SK-N-DZ (cell line): Measurements from ENCODE around the gene VAT1. TPM values are rescaled to one million over a fixed set of nuclear protein-coding genes. Genes with fewer than 3 reads are reported as not detected.
"Not testable (repeated sequence)": the region's sequence is repeated elsewhere in the genome, so short reads cannot be mapped to it uniquely, and the experiment has no call there.

Source experiments
- DNase-seq: peaks from one replicate; pipeline ENCODE4 v3.0.0-alpha.2; 2015; ENCODE audit warnings: low spot score
- polyA plus RNA-seq, 2 experiments: library from polyadenylated mRNA; depleted of rRNA; stranded (reverse); fragments of >200 nt; gene quantifications; 2 replicates each; pipeline ENCODE4 v1.2.3, GENCODE V29; 2014

Gene VAT1
- polyA plus RNA-seq (2014; cell fraction: cytosol; rRNA removed): 96.5 and 119 TPM in 2 replicates
- polyA plus RNA-seq (2014; cell fraction: nucleus; rRNA removed): 46.0 and 48.2 TPM in 2 replicates

DNA sequence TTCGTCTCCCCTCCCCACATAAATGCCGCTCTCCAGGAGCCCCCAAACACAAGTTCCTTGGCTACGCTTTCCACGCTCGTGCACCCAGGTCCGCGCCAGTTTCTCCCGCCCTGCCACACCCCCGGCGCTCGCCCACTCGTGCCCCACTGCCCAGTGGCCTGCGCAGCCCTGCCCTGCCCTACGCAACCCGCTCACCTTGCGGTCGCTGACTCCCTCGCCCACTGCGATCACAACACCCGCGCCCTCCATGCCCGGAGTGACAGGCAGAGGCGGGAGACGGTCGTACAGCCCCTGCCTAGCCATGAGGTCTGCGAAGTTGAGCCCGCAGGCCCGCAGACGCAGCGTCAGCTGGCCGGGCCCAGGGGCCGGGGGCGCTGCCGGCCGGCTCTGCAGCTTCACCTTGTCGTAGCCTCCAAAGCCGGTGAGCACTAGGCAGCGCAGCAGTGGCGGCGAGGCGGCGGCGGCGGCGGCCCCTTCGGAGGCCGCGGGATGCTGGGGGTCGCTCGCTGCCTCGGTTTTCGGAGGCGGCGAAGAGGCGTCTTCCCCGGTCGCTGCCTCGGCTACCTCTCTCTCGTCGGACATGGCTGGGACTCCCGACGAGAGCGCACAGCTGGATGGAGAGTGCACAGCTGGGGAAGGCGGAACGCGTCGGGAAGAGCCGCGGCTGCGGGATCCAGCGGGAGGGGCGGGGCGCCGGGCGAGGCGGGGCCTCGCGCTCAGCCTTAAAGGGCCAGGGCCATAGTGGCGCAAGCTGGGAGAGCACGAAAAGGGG lies at the start of gene VAT1:
VAT1 (minus strand) TSS at position 645 of the 772 bp plus-strand sequence; CDS start at position 582, 63 bp downstream.
- peak; percentile 82 for DNase-seq

DNA sequence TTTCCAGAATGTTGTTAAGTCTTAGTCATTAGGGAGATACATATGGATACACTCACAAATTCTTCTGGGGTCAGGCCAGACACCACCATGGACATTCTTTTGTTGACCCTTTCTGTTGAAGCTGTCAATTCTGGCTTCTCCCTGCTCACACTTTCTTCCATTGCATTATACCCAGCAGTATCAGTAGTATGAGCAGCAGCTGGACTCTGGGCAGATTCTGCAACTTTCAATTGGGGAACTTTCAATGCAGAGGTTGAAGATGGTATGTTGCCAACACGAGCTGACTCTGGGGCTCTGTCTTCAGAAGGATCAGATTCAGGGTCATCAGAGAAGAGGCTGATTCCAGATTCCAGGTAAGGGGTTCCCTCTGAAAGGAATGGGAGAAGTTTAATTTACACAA lies 48.7 kb upstream of the VAT1 start:
- DNase-seq: no peak

DNA sequence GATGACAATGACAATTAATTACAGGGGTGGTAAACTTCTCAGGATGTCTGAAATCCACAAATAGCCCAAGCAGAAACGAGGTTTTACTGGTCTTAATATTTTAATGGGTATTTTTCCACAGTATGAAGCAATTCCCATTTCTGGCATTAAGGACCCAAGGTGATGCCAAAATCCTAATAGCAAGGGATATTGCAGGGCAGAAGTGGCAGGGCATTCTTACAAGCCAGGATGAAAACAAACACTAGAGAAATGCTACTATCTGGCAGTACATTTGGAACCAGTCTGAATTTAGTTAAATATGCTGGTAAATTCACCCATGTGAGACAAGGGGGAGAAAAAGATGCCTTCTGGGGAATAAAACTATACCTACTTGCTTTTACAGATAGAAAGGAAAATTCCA lies 48.1 kb upstream of the VAT1 start:
- DNase-seq: no peak

DNA sequence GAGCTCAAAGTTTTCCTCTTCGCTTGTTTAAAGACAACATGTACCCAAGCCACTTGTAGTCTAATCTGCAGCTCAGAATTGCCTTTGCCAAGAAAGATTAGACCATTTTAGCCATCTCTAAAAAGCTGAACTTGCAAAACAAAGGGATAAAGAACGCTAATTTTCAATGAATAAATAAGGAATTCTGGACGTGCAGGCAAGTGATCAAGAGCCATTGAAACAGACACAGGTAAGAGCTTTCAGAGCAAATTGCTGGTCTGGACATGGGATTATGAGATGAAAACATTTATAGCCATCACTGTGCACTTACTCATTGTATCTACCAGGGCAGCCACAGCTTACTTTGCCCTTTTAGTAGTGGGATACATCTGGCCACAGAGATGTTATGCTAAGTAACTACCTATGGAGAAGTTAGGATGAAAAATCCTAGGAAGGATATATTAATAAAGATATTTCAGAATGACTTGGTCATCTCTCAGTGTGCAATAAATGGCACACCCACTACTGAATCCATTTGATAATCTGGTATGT lies 47.2 kb upstream of the VAT1 start:
- DNase-seq: no peak

DNA sequence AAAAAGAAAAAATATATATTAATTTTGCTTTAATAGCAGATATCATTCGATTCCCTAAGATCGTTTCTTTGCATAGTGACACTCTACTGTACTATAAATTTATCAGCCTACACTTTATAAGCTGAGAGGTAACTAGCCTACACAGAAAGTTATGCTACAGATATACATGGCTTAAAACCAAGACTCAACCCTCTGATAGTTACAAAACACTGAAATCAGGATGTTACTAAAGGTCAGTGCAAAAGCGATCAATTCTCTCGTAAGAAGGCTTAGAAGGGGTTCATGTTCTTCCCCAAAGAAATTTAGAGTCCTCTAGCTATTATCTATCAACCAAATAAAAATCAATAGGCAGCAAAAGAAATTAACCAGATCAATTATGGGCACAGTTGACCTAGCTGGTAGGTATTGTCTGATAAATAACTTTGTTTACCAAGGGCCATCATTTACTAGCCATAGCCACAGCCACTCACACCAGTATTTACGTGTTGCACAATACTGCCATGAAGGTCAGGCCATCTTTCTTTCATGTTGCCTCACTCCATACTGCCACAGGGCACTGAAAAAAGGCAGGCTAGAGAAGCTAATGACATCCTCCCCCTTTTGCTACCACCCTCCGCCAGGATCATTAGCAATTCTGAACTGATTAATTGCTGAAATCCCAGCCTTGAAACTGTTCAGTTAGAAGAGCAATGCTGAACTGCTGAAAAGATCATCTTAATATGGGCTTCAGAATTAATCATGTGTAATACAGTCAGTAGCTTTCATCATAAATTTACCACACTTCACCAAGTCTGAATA lies 46.6 kb upstream of the VAT1 start:
- no peak for DNase-seq

DNA sequence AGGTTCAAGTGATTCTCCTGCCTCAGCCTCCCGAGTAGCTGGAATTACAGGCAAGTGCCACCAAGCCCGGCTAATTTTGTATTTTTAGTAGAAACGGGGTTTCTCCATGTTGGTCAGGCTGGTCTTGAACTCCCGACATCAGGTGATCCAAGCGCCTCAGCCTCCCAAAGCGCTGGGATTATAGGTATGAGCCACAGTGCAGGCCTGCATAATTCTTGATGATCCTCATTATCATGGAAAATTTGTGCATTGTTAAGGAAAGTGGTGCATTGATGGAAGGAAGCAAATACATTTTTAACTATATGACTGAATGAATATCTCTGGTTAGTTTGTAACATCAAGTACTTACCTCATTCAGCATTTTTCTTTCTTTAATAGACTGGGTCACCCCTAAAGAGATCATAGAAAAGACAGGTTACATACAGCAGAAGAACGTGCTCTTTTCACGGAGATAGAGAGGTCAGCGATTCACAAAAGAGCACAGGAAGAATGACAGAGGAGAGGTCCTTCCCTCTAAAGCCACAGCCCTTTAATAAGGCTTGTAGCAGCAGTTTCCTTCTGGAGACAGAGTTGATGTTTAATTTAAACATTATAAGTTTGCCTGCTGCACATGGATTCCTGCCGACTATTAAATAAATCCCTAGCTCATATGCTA lies 40.9 kb upstream of the VAT1 start:
- no peak for DNase-seq

DNA sequence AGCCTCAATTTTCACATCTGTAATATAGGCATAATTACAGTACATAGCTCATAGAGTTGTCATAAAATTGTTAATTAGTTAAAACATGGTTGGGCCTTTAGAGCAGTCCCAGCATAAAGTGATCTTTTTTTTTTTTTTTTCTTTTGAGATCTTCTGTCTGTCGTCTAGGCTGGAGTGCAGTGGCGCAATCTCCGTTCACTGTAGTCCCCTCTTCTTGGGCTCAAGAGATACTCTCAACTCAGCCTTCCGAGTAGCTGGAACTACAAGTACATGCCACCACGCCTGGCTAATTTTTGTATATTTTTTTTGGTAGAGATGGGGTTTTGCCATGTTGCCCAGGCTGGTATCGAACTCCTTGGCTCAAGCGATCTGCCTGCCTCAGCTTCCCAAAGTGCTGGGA lies 33.9 kb upstream of the VAT1 start:
- DNase-seq: no peak

DNA sequence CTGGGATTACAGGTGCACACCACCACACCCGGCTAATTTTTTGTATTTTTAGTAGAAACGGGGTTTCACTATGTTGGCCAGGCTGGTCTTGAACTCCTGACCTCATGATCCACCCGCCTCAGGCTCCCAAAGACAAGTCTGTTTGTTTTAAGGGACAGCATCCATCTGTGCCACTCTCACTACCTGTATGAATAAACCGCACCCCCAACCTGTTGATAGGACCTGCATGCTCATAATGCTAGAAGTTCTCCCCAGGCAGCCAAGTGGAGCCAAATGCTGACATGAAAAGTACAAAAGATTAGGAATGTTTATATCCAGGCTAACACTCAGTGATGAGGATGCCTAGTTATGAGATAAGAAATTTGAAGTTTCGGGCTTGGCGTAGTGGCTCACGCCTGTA lies 30.8 kb upstream of the VAT1 start:
- DNase-seq: not testable (repeated sequence)

DNA sequence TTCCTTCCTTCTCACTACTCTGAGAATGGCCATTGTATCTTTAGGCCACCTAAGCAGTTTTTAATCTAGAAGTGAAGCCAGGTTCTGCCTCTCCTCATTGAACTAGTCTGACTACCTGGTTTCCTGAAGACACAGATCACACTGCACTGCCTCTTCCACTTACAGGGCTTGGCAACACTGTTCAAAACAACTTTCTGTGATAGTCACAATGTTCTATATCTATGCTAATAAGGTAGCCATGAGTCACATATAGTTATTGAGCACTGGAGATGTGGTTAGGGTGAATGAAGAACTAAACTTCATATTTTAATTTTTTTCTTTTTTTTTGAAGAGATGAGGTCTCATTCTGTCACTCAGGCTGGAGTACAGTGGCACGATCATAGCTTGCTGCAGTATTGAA lies 29.8 kb upstream of the VAT1 start:
- no peak for DNase-seq

DNA sequence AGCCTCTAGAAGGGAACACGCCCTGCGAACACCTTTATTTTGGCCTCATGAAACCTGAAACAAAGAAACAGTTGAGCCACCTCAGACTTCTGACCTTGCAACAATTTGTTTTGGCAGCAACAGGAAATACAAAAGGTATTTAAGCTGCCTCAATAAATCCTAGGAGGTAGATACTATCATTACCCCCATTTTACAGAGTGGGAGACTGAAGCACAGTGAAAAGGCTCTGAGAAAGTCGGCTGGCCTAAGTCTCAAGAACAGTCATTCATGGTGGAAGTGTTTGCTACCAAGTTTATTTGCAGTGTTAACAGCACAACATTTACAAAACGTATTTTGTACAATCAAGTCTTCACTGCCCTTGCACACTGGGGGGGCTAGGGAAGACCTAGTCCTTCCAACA lies 21.8 kb upstream of the VAT1 start:
- DNase-seq: no peak

DNA sequence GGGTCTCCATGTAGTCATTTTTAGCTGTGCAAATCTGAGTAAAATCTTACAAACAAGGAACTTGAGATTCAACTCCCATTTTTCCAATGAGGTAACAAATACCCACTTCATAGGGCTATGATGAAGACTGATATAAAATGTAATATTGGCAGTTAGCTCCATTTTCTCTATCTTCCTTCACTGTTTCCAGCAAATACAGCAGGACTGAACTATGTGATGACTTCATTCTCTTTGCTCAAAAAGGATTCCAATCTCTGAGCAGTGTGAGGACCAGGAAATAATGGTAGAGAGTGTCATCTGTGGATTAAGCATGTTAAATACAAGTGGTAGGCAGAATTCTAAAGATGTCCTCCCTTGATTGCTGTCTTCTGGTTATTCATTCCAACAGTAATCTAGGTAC lies 21.1 kb upstream of the VAT1 start:
- no peak for DNase-seq

DNA sequence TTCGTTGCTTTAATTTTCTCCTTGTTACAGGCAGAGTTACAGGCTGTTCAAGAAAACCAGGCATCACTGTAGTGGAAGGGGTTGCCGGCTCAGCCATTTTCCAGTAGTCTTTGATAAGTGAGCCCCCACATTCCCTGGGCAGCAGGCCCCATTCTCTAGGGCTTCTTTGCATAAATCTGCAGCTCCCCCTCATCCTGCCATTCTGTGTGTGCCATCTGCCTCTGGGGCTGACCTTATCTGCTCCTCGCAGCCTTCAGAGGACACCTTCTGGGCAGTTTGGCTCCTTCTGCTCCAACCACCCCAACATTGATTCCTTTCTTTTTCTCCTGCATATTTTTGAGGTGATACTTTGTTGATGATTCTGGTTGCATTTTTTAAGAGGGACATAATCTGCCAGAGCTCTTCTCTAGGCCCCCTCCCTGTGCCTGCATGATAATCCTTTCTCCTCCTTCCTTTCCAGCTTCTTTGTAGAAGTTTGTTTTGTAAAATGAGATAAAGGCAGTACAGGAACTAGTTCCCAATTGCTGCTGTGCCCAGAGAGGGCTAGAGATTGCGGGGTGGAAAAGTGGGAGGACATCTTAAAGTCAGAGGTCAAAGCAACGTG lies 19.9 kb upstream of the VAT1 start:
- no peak for DNase-seq

DNA sequence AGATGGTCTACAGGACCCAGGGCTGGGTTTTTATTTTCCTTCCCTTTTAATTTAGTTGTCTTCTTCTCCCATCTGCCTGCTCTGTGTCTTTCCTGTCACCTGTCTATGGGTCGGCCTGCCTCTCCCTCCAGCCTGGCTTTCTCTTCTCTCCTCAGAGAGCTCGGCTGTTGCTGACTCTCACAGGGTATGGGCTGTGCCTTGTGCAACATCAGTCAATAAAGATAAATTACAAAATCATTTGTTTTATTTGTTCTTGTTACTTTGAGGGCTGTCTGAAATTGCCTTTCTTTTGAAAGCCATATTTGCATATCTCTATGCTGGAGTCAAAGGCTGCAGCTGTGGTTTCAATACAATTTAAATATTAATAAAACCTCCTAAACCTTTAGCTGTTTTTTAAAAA lies 18.5 kb upstream of the VAT1 start:
- no peak for DNase-seq

DNA sequence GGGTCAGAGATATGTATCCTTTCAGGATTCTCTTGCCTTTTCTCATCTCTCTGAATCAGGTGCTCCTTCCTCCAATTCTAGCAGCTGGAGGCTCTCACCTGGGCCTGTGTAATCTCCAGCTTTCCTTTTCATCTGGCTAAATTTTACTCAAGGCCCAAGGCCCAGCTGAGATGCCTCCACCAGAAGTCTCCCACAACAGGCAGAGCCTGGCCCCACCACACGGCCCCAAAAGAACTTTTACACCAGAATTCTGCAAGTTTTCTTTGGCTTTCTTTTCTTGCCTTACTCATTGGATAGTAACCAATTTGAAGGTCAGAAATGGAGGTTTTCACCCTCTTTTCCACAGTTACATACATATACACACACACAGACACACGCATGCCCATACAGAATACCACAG lies 17.5 kb upstream of the VAT1 start:
- no peak for DNase-seq

DNA sequence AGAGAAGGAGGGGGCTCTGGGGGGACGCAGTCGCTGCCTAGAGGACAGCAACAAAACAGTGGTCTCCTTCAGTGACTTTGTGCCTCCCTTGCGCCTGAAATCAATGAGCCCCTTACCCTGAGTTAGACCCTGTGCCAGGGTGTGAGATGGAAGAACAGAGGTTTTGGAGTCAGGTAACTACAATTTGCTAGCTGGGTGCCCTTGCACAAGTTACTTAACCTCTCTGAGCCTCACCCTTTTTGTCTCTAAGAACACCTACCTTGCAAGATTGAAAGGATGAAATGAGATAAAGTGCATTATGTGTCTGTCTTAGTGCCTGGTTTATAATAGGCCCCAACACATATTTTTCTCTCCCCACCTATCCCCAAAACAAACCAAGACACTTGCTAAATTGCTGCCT lies 12.7 kb upstream of the VAT1 start:
- DNase-seq: no peak

DNA sequence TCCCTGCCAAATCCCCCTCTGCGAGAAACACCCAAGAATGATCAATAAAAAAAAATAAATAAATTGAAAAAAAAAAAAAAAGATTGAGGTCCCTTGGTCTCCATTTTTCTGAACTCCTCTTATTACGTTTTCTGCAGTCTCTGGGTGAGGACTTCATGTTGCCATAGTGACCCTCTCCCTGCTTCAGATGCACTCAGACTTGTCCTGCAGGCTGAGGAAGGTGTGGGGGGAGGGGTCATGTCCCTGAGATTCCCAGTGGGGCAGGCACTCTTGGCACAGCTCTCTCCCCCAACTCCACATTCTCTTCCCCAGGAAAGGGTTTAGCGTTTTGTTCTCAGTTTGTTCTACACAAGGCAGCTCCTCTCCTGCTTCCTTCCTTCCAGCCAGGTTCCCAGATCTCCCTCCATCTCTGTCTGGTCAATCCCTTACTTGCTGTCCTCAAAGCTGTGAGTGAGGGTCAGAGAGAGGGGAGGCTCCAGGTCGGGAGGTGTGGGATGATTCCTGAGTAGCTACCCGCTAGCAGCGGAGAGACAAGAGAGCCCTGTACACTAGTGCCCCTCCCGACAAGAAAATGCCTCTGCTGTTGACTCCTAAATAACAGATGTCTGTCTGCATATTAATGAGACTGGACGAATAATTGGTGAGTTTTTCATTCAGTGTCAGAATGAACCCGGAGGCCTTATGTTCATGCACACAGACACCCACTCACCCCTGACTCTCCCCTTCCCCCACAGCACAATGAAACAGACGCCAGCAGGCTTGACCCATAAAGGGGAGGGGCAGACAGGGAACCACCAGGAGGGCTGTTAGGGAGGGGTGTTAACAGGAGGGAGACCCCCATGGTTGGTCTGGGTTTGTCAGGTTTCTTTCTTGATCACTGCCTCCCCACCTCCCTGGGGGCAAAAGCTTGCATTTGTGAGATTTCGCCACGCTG lies 12.0 kb upstream of the VAT1 start:
- peak; percentile 71 for DNase-seq

DNA sequence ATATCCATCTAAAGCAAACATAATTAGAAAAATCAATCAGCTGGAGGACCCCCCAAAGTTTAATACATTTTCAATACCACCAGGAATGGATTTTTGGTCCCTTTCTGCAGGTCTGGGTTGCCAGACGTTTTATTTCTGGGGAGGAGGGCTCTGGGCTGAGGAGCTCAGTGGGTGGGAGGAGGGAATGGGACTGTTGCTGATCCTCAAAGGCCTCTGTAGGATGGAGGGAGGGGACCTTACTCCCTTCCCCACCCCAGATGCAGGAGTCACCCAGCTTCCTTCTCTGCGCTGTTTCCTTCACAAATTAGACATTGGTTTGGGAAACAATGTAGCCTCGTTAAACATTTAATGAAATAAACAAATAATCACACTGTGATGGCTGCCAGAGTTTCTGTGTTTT lies 9.5 kb upstream of the VAT1 start:
- no peak for DNase-seq

DNA sequence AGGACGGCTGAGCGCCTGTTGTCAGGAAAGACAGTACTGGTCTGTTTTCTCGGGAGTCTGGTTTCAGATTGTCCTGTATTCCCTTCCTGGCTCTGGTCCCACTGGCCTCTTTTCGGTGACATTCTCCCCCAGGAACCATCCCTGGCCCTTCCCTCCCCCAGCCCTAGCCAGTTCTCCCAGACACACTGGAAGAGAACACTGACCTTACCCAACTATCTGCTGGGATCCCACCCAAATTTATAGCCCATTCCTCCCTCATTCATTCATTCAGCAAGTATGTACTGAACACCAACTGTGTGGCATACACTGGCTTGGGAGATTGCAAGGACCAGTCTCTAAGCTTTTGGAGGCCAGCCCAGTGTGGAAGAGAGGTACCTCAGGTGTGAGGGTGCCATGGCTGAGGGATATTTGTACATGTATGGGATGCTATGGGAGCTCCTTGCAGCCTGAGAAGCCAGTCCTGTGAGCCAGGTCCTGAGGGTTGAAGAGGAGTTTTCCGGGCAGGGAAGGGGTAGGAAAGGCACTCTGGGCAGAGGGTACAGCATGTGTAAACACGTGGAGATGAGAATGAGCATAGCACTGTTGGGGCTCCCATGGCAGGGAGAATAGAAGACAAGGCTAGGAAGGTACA lies 8.1 kb upstream of the VAT1 start:
- no peak for DNase-seq

DNA sequence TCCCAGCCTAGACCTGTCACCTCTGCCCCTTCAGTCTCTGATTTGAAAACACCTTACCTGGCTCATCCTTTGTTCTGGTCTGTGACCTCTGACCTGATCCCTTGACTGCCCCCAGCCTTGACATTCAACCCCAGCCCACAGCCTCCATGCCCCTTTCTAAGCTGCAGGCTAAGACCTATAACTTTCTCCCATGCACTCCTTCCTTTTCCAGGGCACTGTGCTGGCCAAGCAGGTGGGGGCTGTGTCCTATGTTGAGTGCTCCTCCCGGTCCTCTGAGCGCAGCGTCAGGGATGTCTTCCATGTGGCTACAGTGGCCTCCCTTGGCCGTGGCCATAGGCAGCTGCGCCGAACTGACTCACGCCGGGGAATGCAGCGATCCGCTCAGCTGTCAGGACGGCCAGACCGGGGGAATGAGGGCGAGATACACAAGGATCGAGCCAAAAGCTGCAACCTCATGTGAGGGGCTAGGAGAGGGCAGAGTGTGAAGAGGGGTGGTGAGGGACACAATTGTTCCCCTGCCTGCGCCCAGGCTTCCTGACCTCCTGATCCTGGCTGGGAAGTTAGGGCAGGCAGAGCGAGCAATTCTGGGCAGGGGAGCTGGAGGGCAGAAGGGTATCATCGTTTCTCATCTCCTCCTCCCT lies 6.2 kb upstream of the VAT1 start:
- DNase-seq: no peak
